ENCODE measurements around the gene CCDC154.
A peak's percentile ranks its signal among the peaks of the same experiment; 100 is the strongest.

Gene CCDC154

GRCh38 chr16:1446296-1447080 lies 2.1 kb upstream of the CCDC154 start:
- Histone ChIP-seq H3K36me3 (ENCODE audit: control insufficient read depth in 2 of 2, insufficient read depth in 1 of 2, low read length in 2 of 2) (peaks cover 0 to 38% of the 10 kb centered on the region in 2 experiments; a peak in 1 of 3 replicates), H3K9me3 (ENCODE audit: control insufficient read depth, insufficient read depth, low read depth, low read length) (no peaks in the 10 kb centered on the region), H3K4me3 (ENCODE audit: low read depth, low read length) (no peak overlapping the region), H3K4me1 (ENCODE audit: control insufficient read depth, insufficient read depth, low read length) (no peaks in the 10 kb centered on the region), H3K27ac (ENCODE audit: extremely low read depth, low read depth, low read length) (no peak overlapping the region)
- TF ChIP-seq KLF1 (tag by site-specific recombination; IDR thresholded peaks at IDR 0.05) (no peak), PATZ1 (tag by site-specific recombination; IDR thresholded peaks at IDR 0.05) (0 out of 2 replicates have a peak, but pooled peaks have one; percentile 23), ZNF10 (tag by site-specific recombination; IDR thresholded peaks at IDR 0.05) (0 out of 2 replicates have a peak, but pooled peaks have one; percentile 12)
- CTCF ChIA-PET, result no interaction called here
- POLR2A ChIA-PET, result interaction anchor here (0.6 to 1.4 kb wide), 2 partner anchors 8 to 26 kb away, joined by 3 to 7 read pairs; no protein-coding TSS in a partner anchor

- POLR2A ChIA-PET, result no interaction called here
- peaks cover 0 to 30% of the 10 kb centered on the region in 2 experiments; a peak in 1 of 3 replicates for H3K36me3 ChIP-seq (ENCODE audit: control insufficient read depth in 2 of 2, insufficient read depth in 1 of 2, low read length in 2 of 2)
- H3K4me1 ChIP-seq (ENCODE audit: control insufficient read depth, insufficient read depth, low read length), result no peaks in the 10 kb centered on the region
- CTCF ChIA-PET, result no interaction called here
- H3K27ac ChIP-seq (ENCODE audit: extremely low read depth, low read depth, low read length), result no peak overlapping the region
- no peaks in the 10 kb centered on the region for H3K9me3 ChIP-seq (ENCODE audit: control insufficient read depth, insufficient read depth, low read depth, low read length)
- TF ChIP-seq ZNF324 (tag by site-specific recombination; IDR thresholded peaks at IDR 0.05), result no peak
- 0 out of 2 replicates have a peak, but pooled peaks have one; percentile 0 for TF ChIP-seq GLIS1 (tag by site-specific recombination; IDR thresholded peaks at IDR 0.05)
- no peak overlapping the region for H3K4me3 ChIP-seq (ENCODE audit: low read depth, low read length)
These were observed 1.3 kb upstream of the CCDC154 start for GRCh38 chr16:1445518-1446203.

GRCh38 chr16:1444730-1445517 lies 568 bp upstream of the CCDC154 start:
- H3K4me3 ChIP-seq (ENCODE audit: low read depth, low read length), result no peak overlapping the region
- ChIA-PET CTCF (no interaction called here), POLR2A (no interaction called here)
- H3K9me3 ChIP-seq (ENCODE audit: control insufficient read depth, insufficient read depth, low read depth, low read length), result no peaks in the 10 kb centered on the region
- H3K27ac ChIP-seq (ENCODE audit: extremely low read depth, low read depth, low read length), result no peak overlapping the region
- H3K4me1 ChIP-seq (ENCODE audit: control insufficient read depth, insufficient read depth, low read length), result no peaks in the 10 kb centered on the region
- no peak for TF ChIP-seq ZNF354C (tag by site-specific recombination; IDR thresholded peaks at IDR 0.05; ENCODE audit: borderline replicate concordance, low read depth)
- no peak for TF ChIP-seq TCF7L2 (IDR thresholded peaks at IDR 0.05; ENCODE audit: borderline replicate concordance, low read depth, low read length)
- TF ChIP-seq ZNF37A (tag by site-specific recombination; IDR thresholded peaks at IDR 0.05), result no peak
- no peak for TF ChIP-seq ZNF629 (tag by site-specific recombination; IDR thresholded peaks at IDR 0.05)
- no peak for TF ChIP-seq ZNF645 (tag by site-specific recombination; IDR thresholded peaks at IDR 0.05)
- TF ChIP-seq ZNF239 (tag by site-specific recombination; IDR thresholded peaks at IDR 0.05), result no peak
- TF ChIP-seq ZFHX2 (tag by site-specific recombination; conservative IDR thresholded peaks at IDR 0.05), result no peak
- TF ChIP-seq GLIS1 (tag by site-specific recombination; IDR thresholded peaks at IDR 0.05), result peak; percentile 55; the same call in 1 of the 2 replicates
- 0 out of 2 replicates have a peak, but pooled peaks have one; percentile 22 for TF ChIP-seq GLIS2 (tag by site-specific recombination; IDR thresholded peaks at IDR 0.05)
- no peak for TF ChIP-seq ZNF391 (tag by site-specific recombination; IDR thresholded peaks at IDR 0.05; ENCODE audit: borderline replicate concordance, low read depth)
- no peak for TF ChIP-seq ZNF335 (tag by site-specific recombination; conservative IDR thresholded peaks at IDR 0.05)
- TF ChIP-seq ZNF501 (tag by site-specific recombination; IDR thresholded peaks at IDR 0.05), result no peak
- no peak for TF ChIP-seq ZNF707 (tag by site-specific recombination; IDR thresholded peaks at IDR 0.05)
- no peak for TF ChIP-seq ZBTB21 (tag by site-specific recombination; IDR thresholded peaks at IDR 0.05)
- no peak for TF ChIP-seq GLI4 (tag by site-specific recombination; IDR thresholded peaks at IDR 0.05)
- TF ChIP-seq ZNF292 (tag by site-specific recombination; IDR thresholded peaks at IDR 0.05; ENCODE audit: borderline replicate concordance, low read depth), result no peak
- H3K36me3 ChIP-seq (ENCODE audit: control insufficient read depth in 2 of 2, insufficient read depth in 1 of 2, low read length in 2 of 2), result peaks cover 0 to 26% of the 10 kb centered on the region in 2 experiments; a peak in 1 of 3 replicates

Measured in HEK293 (cell line).